ENCODE results near the gene DAZL. TPM values are rescaled to one million over a fixed set of nuclear protein-coding genes. Genes with fewer than 3 reads are reported as not detected.

The DAZL gene
- total and polyA plus RNA-seq, 9 of the 15 experiments (the other 6 are each of a cell fraction or from before 2014, with no cell fraction given) = not detected

DNA sequence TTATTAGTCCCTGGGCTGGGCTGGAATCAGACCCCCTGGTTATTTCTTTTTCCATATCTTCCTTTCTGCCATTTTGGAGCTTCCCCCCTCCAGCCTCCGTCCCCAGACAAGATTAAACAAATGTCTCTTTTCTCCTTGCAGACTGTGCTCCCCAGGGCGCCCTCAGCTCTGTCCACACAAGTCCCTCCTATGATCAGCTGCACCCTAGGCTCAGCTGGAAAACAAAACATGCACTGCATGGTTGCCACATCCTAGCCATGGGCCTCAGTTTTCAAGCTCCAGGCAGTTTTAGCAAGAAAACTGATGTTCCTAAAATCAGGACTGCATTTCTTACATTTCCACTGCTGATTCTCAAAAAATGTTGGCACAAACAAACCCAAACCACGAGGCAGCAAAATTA lies 68.2 kb downstream of the DAZL start:
- DNase-seq (ENCODE audit: extremely low read depth in 1 of 4, low spot score in 3 of 4) = no peak
- Histone ChIP-seq H3K27ac (ENCODE audit: extremely low read depth, low read depth, low read length) (no peak overlapping the region), H3K4me2 (ENCODE audit: insufficient read depth, low read length) (no peak overlapping the region), H4K20me1 (replicated peaks; ENCODE audit: control insufficient read depth, insufficient read depth, low read length) (no peaks in the 10 kb centered on the region), H2AFZ (ENCODE audit: low read depth, low read length) (no peak overlapping the region), H3K36me3 (ENCODE audit: control insufficient read depth, insufficient read depth, low read length) (no peaks in the 10 kb centered on the region), H3K9me1 (ENCODE audit: control insufficient read depth, insufficient read depth, low read length) (no peaks in the 10 kb centered on the region), H3K79me2 (ENCODE audit: control insufficient read depth, insufficient read depth, low read length) (no peaks in the 10 kb centered on the region), H3K27me3 (ENCODE audit: control insufficient read depth in 2 of 2, insufficient read depth in 2 of 2, low read length in 2 of 2) (peaks cover 2 to 13% of the 10 kb centered on the region in 2 experiments; a peak in 3 of 5 replicates), H3K9me3 (replicated peaks; ENCODE audit: control insufficient read depth, insufficient read depth, low read depth, low read length) (no peaks in the 10 kb centered on the region), H3K9ac (ENCODE audit: insufficient read depth in 1 of 2, low read depth in 2 of 2, low read length in 2 of 2) (no peak overlapping the region), H3K4me3 (no peak overlapping the region), H3K4me1 (replicated peaks in 1 of 2; ENCODE audit: control insufficient read depth in 2 of 2, insufficient read depth in 2 of 2, low read length in 2 of 2) (peaks cover 0 to 6% of the 10 kb centered on the region in 2 experiments; a peak in 3 of 5 replicates)
- FAIRE-seq = no peak
- ChIA-PET CTCF (ENCODE audit: low intra/inter-chr PET ratio) (no interaction called here), POLR2A (interaction anchor here (0.6 to 2.7 kb wide), 2 partner anchors 13 to 252 kb away, joined by 3 to 12 read pairs; no protein-coding TSS in a partner anchor)
- intact Hi-C loops (cut with micrococcal nuclease) (no loop called here), in situ Hi-C loops (cut with MboI) (loop anchor here (25.0 kb wide), 2 partner anchors 900 to 1325 kb away; partner anchors contain the start of gene CAPN7)
- no peak for TF ChIP-seq ARHGAP35 (IDR thresholded peaks at IDR 0.05; ENCODE audit: partially characterized antibody)
- no peak for TF ChIP-seq MAFG (tag; conservative IDR thresholded peaks at IDR 0.05)
- TF ChIP-seq CREB3L1 (IDR thresholded peaks at IDR 0.05; ENCODE audit: borderline replicate concordance, low read depth) = no peak
- no peak for TF ChIP-seq RBBP5 (IDR thresholded peaks at IDR 0.05; ENCODE audit: borderline replicate concordance, insufficient read depth, low read length, poor library complexity, severe bottlenecking)
- TF ChIP-seq, protein P1, sequence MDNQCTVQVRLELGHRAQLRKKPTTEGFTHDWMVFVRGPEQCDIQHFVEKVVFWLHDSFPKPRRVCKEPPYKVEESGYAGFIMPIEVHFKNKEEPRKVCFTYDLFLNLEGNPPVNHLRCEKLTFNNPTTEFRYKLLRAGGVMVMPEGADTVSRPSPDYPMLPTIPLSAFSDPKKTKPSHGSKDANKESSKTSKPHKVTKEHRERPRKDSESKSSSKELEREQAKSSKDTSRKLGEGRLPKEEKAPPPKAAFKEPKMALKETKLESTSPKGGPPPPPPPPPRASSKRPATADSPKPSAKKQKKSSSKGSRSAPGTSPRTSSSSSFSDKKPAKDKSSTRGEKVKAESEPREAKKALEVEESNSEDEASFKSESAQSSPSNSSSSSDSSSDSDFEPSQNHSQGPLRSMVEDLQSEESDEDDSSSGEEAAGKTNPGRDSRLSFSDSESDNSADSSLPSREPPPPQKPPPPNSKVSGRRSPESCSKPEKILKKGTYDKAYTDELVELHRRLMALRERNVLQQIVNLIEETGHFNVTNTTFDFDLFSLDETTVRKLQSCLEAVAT (IDR thresholded peaks at IDR 0.05) = no peak
- no peak for TF ChIP-seq NFRKB (IDR thresholded peaks at IDR 0.05; ENCODE audit: low read depth)
- TF ChIP-seq DDX20 (tag; IDR thresholded peaks at IDR 0.05; ENCODE audit: low read depth) = no peak
- TF ChIP-seq ZNF408 (CRISPR knock-in tag; IDR thresholded peaks at IDR 0.05; ENCODE audit: low read depth) = no peak
- TF ChIP-seq ZNF644 (tag; IDR thresholded peaks at IDR 0.05; ENCODE audit: low read depth) = no peak
- no peak for TF ChIP-seq ELF1 (tag; IDR thresholded peaks at IDR 0.05)
- no peak for TF ChIP-seq CHCHD3 (CRISPR knock-in tag; IDR thresholded peaks at IDR 0.05)
- TF ChIP-seq GTF2E2 (tag; IDR thresholded peaks at IDR 0.05) = no peak
- TF ChIP-seq RAD51 (IDR thresholded peaks at IDR 0.05; ENCODE audit: borderline replicate concordance, low read depth) = no peak
- TF ChIP-seq ZBTB1 (CRISPR knock-in tag; IDR thresholded peaks at IDR 0.05; ENCODE audit: borderline replicate concordance, low read depth) = no peak
- TF ChIP-seq ZKSCAN1 (IDR thresholded peaks at IDR 0.05; ENCODE audit: low read depth, low read length) = no peak
- no peak for TF ChIP-seq ETV5 (CRISPR knock-in tag; IDR thresholded peaks at IDR 0.05; ENCODE audit: low read depth)
- no peak for TF ChIP-seq MAFF (IDR thresholded peaks at IDR 0.05; ENCODE audit: low read length)
- no peak for TF ChIP-seq CREBBP (IDR thresholded peaks at IDR 0.05; ENCODE audit: low read depth, low read length)
- TF ChIP-seq SMAD3 (CRISPR knock-in tag; conservative IDR thresholded peaks at IDR 0.05) = no peak
- no peak for TF ChIP-seq MAFK (IDR thresholded peaks at IDR 0.05; ENCODE audit: low read length)
- ATAC-seq = 0 out of 3 replicates have a peak, but pooled peaks have one; percentile 21
- BruUV-seq (replicated peaks) = no TSS peak
- WGBS (ENCODE audit: insufficient coverage, low coverage, missing lambda C conversion rate) = 69% methylated on average over 3 of the region's 3 CpGs
